ENCODE measurements around the gene CCBE1.

DNA sequence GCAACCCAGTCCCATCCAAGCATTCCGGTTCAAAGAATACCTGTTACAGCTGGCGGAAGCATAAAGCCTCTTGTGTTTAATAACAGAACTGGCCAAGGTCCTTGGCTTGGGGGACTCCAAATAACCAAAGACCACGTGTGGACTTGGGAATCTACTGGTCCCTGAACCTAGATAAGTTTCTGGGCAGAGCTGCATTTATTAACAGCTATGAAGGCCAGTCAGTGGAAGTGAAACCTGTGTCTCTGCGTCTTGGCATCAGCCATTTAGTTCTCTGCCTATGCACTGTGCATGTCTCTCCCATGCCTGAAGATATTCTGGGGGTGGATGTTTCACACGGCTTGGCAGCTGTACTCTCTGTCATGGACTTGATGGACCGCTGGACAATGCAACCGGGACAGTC, 137.7 kb downstream of the CCBE1 start:
- TF ChIP-seq, protein P1, sequence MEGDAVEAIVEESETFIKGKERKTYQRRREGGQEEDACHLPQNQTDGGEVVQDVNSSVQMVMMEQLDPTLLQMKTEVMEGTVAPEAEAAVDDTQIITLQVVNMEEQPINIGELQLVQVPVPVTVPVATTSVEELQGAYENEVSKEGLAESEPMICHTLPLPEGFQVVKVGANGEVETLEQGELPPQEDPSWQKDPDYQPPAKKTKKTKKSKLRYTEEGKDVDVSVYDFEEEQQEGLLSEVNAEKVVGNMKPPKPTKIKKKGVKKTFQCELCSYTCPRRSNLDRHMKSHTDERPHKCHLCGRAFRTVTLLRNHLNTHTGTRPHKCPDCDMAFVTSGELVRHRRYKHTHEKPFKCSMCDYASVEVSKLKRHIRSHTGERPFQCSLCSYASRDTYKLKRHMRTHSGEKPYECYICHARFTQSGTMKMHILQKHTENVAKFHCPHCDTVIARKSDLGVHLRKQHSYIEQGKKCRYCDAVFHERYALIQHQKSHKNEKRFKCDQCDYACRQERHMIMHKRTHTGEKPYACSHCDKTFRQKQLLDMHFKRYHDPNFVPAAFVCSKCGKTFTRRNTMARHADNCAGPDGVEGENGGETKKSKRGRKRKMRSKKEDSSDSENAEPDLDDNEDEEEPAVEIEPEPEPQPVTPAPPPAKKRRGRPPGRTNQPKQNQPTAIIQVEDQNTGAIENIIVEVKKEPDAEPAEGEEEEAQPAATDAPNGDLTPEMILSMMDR (IDR thresholded peaks at IDR 0.05; ENCODE audit: insufficient read depth, low read length), result no peak
- TF ChIP-seq GABPA (IDR thresholded peaks at IDR 0.05; ENCODE audit: low read depth) (no peak), POLR2AphosphoS5 (IDR thresholded peaks at IDR 0.05; ENCODE audit: low read depth) (no peak)
- TF ChIP-seq, protein P2, sequence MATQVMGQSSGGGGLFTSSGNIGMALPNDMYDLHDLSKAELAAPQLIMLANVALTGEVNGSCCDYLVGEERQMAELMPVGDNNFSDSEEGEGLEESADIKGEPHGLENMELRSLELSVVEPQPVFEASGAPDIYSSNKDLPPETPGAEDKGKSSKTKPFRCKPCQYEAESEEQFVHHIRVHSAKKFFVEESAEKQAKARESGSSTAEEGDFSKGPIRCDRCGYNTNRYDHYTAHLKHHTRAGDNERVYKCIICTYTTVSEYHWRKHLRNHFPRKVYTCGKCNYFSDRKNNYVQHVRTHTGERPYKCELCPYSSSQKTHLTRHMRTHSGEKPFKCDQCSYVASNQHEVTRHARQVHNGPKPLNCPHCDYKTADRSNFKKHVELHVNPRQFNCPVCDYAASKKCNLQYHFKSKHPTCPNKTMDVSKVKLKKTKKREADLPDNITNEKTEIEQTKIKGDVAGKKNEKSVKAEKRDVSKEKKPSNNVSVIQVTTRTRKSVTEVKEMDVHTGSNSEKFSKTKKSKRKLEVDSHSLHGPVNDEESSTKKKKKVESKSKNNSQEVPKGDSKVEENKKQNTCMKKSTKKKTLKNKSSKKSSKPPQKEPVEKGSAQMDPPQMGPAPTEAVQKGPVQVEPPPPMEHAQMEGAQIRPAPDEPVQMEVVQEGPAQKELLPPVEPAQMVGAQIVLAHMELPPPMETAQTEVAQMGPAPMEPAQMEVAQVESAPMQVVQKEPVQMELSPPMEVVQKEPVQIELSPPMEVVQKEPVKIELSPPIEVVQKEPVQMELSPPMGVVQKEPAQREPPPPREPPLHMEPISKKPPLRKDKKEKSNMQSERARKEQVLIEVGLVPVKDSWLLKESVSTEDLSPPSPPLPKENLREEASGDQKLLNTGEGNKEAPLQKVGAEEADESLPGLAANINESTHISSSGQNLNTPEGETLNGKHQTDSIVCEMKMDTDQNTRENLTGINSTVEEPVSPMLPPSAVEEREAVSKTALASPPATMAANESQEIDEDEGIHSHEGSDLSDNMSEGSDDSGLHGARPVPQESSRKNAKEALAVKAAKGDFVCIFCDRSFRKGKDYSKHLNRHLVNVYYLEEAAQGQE (IDR thresholded peaks at IDR 0.05; ENCODE audit: insufficient replicate concordance, low read depth), result no peak

All from HL-60 (cell line).